HG02973 (cell line): ENCODE results near the gene ZNF775.

Experiments
- ATAC-seq: cut with Tn5 transposase; IDR thresholded peaks from one replicate; pipeline ENCODE4 v1.9.1; 2021; ENCODE audit warnings: moderate library complexity; ENCODE audit not compliant: unreplicated experiment

ZNF775 gene

GRCh38 chr7:150378853-150379440, at the start of gene ZNF775:
ZNF775 (plus strand) TSS chr7:150379330; CDS start chr7:150388471, 9,141 bp downstream.
- ATAC-seq: peak; percentile 77

GRCh38 chr7:150329331-150330120, 49.6 kb upstream of the ZNF775 start:
- ATAC-seq: no peak

- no peak for ATAC-seq
Observed at GRCh38 chr7:150330211-150330885, 48.8 kb upstream of the ZNF775 start.

GRCh38 chr7:150332852-150333635, 46.1 kb upstream of the ZNF775 start:
- no peak for ATAC-seq

GRCh38 chr7:150333659-150334058, 45.5 kb upstream of the ZNF775 start:
- no peak for ATAC-seq

GRCh38 chr7:150334108-150334507, 45.0 kb upstream of the ZNF775 start:
- no peak for ATAC-seq

- no peak for ATAC-seq
Observed at GRCh38 chr7:150335108-150335773, 43.9 kb upstream of the ZNF775 start.

GRCh38 chr7:150335774-150336112, 43.4 kb upstream of the ZNF775 start:
- ATAC-seq: no peak

- no peak for ATAC-seq
Observed at GRCh38 chr7:150336746-150337145, 42.4 kb upstream of the ZNF775 start.

- no peak for ATAC-seq
Observed at GRCh38 chr7:150337179-150337578, 42.0 kb upstream of the ZNF775 start.

- ATAC-seq: no peak
Observed at GRCh38 chr7:150337659-150338081, 41.5 kb upstream of the ZNF775 start.

- ATAC-seq: no peak
Observed at GRCh38 chr7:150338166-150338829, 40.8 kb upstream of the ZNF775 start.

GRCh38 chr7:150339409-150339809, 39.7 kb upstream of the ZNF775 start:
- ATAC-seq: no peak

- no peak for ATAC-seq
Observed at GRCh38 chr7:150340024-150340749, 38.9 kb upstream of the ZNF775 start.

- no peak for ATAC-seq
Observed at GRCh38 chr7:150340875-150341262, 38.3 kb upstream of the ZNF775 start.

GRCh38 chr7:150341263-150342120, 37.6 kb upstream of the ZNF775 start, which contains the start of gene RARRES2:
RARRES2 (minus strand) TSS chr7:150341629; CDS start chr7:150340609, 1,020 bp downstream.
- ATAC-seq: no peak

GRCh38 chr7:150342121-150342408, 37.1 kb upstream of the ZNF775 start:
- ATAC-seq: no peak

- no peak for ATAC-seq
Observed at GRCh38 chr7:150343225-150343624, 35.9 kb upstream of the ZNF775 start.

GRCh38 chr7:150344299-150344698, 34.8 kb upstream of the ZNF775 start:
- ATAC-seq: no peak
